ENCODE measurements around the gene KCNH2. TPM values are rescaled to one million over a fixed set of nuclear protein-coding genes. Genes with fewer than 3 reads are reported as not detected.

Gene KCNH2
- total and polyA plus RNA-seq, 12 donors, result 1.1 to 18.7 (median 5.0) TPM

GRCh38 chr7:150909200-150909995 lies 68.7 kb downstream of the KCNH2 start:
- Histone ChIP-seq H3K9me3 (replicated peaks in 1 of 3) (no peaks in the 10 kb centered on the region), H3K27ac (no peak overlapping the region), H3K4me3 (no peak overlapping the region), H3K27me3 (no peaks in the 10 kb centered on the region), H3K4me1 (replicated peaks in 1 of 2) (no peaks in the 10 kb centered on the region), H3K36me3 (replicated peaks in 1 of 2) (no peaks in the 10 kb centered on the region)
- DNase-seq, result no peak
- intact Hi-C loops (cut with DNase I), result no loop called here
- TF ChIP-seq, protein P1, sequence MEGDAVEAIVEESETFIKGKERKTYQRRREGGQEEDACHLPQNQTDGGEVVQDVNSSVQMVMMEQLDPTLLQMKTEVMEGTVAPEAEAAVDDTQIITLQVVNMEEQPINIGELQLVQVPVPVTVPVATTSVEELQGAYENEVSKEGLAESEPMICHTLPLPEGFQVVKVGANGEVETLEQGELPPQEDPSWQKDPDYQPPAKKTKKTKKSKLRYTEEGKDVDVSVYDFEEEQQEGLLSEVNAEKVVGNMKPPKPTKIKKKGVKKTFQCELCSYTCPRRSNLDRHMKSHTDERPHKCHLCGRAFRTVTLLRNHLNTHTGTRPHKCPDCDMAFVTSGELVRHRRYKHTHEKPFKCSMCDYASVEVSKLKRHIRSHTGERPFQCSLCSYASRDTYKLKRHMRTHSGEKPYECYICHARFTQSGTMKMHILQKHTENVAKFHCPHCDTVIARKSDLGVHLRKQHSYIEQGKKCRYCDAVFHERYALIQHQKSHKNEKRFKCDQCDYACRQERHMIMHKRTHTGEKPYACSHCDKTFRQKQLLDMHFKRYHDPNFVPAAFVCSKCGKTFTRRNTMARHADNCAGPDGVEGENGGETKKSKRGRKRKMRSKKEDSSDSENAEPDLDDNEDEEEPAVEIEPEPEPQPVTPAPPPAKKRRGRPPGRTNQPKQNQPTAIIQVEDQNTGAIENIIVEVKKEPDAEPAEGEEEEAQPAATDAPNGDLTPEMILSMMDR (IDR thresholded peaks at IDR 0.05), result no peak
- TF ChIP-seq POLR2A (IDR thresholded peaks at IDR 0.05), result no peak
- 65 to 82% (median 74%) methylated on average over 8 of the region's 8 CpGs for WGBS, 4 donors

GRCh38 chr7:150908173-150908572 lies 69.9 kb downstream of the KCNH2 start:
- H3K9me3 ChIP-seq (replicated peaks in 1 of 3), result no peaks in the 10 kb centered on the region
- no peak overlapping the region for H3K4me3 ChIP-seq
- no peak overlapping the region for H3K27ac ChIP-seq
- peaks cover 6% of the 10 kb centered on the region in 2 donors for H3K4me1 ChIP-seq (replicated peaks in 1 of 2)
- no peaks in the 10 kb centered on the region for H3K27me3 ChIP-seq
- intact Hi-C loops (cut with DNase I), result no loop called here
- no peaks in the 10 kb centered on the region for H3K36me3 ChIP-seq (replicated peaks in 1 of 2)
- DNase-seq, result no peak
- WGBS, 4 donors, result 70 to 84% (median 75%) methylated on average over 2 of the region's 2 CpGs
- no peak for TF ChIP-seq POLR2A (IDR thresholded peaks at IDR 0.05)
- TF ChIP-seq, protein P1 (IDR thresholded peaks at IDR 0.05), result no peak

GRCh38 chr7:150904011-150904909 lies 73.9 kb downstream of the KCNH2 start:
- 48 to 62% (median 52%) methylated on average over 5 to 6 of the region's 6 CpGs for WGBS, 4 donors
- Histone ChIP-seq H3K4me3 (no peak overlapping the region), H3K27ac (peak overlapping the region in 2 of 5 donors; percentile 25 to 27), H3K4me1 (replicated peaks in 1 of 2) (peaks cover 15 to 18% of the 10 kb centered on the region in 2 donors), H3K27me3 (no peaks in the 10 kb centered on the region), H3K36me3 (replicated peaks in 1 of 2) (no peaks in the 10 kb centered on the region), H3K9me3 (replicated peaks in 1 of 3) (no peaks in the 10 kb centered on the region)
- intact Hi-C loops (cut with DNase I), result no loop called here
- no peak for DNase-seq
- TF ChIP-seq, protein P1 (IDR thresholded peaks at IDR 0.05), result no peak
- TF ChIP-seq POLR2A (IDR thresholded peaks at IDR 0.05), result no peak

GRCh38 chr7:150903606-150904005 lies 74.5 kb downstream of the KCNH2 start:
- intact Hi-C loops (cut with DNase I), result no loop called here
- Histone ChIP-seq H3K4me3 (no peak overlapping the region), H3K27ac (peak overlapping the region in 2 of 5 donors; percentile 25 to 27), H3K9me3 (replicated peaks in 1 of 3) (no peaks in the 10 kb centered on the region), H3K4me1 (replicated peaks in 1 of 2) (peaks cover 18% of the 10 kb centered on the region in 2 donors), H3K36me3 (replicated peaks in 1 of 2) (no peaks in the 10 kb centered on the region), H3K27me3 (no peaks in the 10 kb centered on the region)
- no peak for TF ChIP-seq POLR2A (IDR thresholded peaks at IDR 0.05)
- TF ChIP-seq, protein P1 (IDR thresholded peaks at IDR 0.05), result no peak
- WGBS, 4 donors, result 25 to 48% (median 41%) methylated on average over 11 to 12 of the region's 12 CpGs
- DNase-seq, result peak; percentile 78 to 91 (median 88)

All from adrenal gland (tissue), 12 donors.